HepG2 (cell line): ENCODE results near the gene NEU4. TPM values are rescaled to one million over a fixed set of nuclear protein-coding genes. Genes with fewer than 3 reads are reported as not detected.

Experiments used
- ATF1 ChIP-seq: IDR thresholded peaks from 2 replicates; pipeline ENCODE4 v1.6.1; 2016; ENCODE audit warnings: mild to moderate bottlenecking, control low read depth
- CEBPZ ChIP-seq: IDR thresholded peaks from 2 replicates; pipeline ENCODE4 v1.6.1; 2012; ENCODE audit warnings: low read length, improper control_type of control experiment
- GLMP ChIP-seq: sonication (generic); formaldehyde crosslinking; IDR thresholded peaks from 2 replicates; pipeline ENCODE4 v1.9.0; 2021; ENCODE audit warnings: missing genetic modification reagents, mild to moderate bottlenecking, borderline replicate concordance
- HNRNPUL1 ChIP-seq: fragments of 200-400 bp; formaldehyde crosslinking; IDR thresholded peaks from 2 replicates; pipeline ENCODE4 v1.6.1; 2017; ENCODE audit warnings: low read depth, mild to moderate bottlenecking, low read length, moderate library complexity
- HOXA9 ChIP-seq: sonication (generic); formaldehyde crosslinking; IDR thresholded peaks from 2 replicates; pipeline ENCODE4 v1.8.1; 2022; ENCODE audit warnings: missing genetic modification reagents, mild to moderate bottlenecking, moderate library complexity, borderline replicate concordance
- IKZF1 ChIP-seq: fragments of 450-650 bp; IDR thresholded peaks from 2 replicates; pipeline ENCODE4 v1.7.1; 2016
- MAFF ChIP-seq: IDR thresholded peaks from 2 replicates; pipeline ENCODE4 v1.6.1; 2011; ENCODE audit warnings: low read depth, low read length, improper control_type of control experiment
- MAZ ChIP-seq, 2 experiments: sonication (generic) in 1 of 2; formaldehyde crosslinking in 1 of 2; IDR thresholded peaks; 2 replicates each; pipeline versions ENCODE4 v1.5.0 to v1.6.1; 2012 to 2020; ENCODE audit warnings: low read depth in 2 of 2, mild to moderate bottlenecking in 2 of 2, borderline replicate concordance in 1 of 2, improper control_type of control experiment in 1 of 2, low read length in 1 of 2, missing genetic modification reagents in 1 of 2, moderate library complexity in 1 of 2
- MTA1 ChIP-seq: sonication (generic); formaldehyde crosslinking; IDR thresholded peaks from 2 replicates; pipeline ENCODE4 v1.4.0; 2020; ENCODE audit warnings: missing genetic modification reagents, mild to moderate bottlenecking, borderline replicate concordance
- PAX8 ChIP-seq: sonication (generic); formaldehyde crosslinking; IDR thresholded peaks from 2 replicates; pipeline ENCODE4 v1.8.0; 2022; ENCODE audit warnings: mild to moderate bottlenecking, missing genetic modification reagents, borderline replicate concordance
- PITX1 ChIP-seq: sonication (generic); formaldehyde crosslinking; IDR thresholded peaks from 2 replicates; pipeline ENCODE4 v1.5.1; 2020; ENCODE audit warnings: mild to moderate bottlenecking, missing genetic modification reagents
- SMARCE1 ChIP-seq: fragments of 450-650 bp; IDR thresholded peaks from 2 replicates; pipeline ENCODE4 v1.6.1; 2017; ENCODE audit warnings: borderline replicate concordance
- U2AF2 ChIP-seq: fragments of 200-400 bp; formaldehyde crosslinking; IDR thresholded peaks from 2 replicates; pipeline ENCODE4 v1.6.1; 2017; ENCODE audit warnings: low read depth, mild to moderate bottlenecking, low read length
- ZBTB42 ChIP-seq: sonication (generic); formaldehyde crosslinking; IDR thresholded peaks from 2 replicates; pipeline ENCODE4 v1.5.0; 2020; ENCODE audit warnings: mild to moderate bottlenecking, missing genetic modification reagents
- ZBTB7A ChIP-seq: sonication (generic); formaldehyde crosslinking; IDR thresholded peaks from 2 replicates; pipeline ENCODE4 v1.8.0; 2022; ENCODE audit warnings: mild to moderate bottlenecking, missing genetic modification reagents
- ZBTB7B ChIP-seq: sonication (generic); formaldehyde crosslinking; IDR thresholded peaks from 2 replicates; pipeline ENCODE4 v1.4.0; 2020; ENCODE audit warnings: missing genetic modification reagents
- ZKSCAN1 ChIP-seq: fragments of 150-350 bp; IDR thresholded peaks from 2 replicates; pipeline ENCODE4 v1.6.1; 2014; ENCODE audit warnings: low read length
- ZMAT3 ChIP-seq: sonication (generic); formaldehyde crosslinking; conservative IDR thresholded peaks from 2 replicates; pipeline ENCODE4 v1.7.0; 2021; ENCODE audit warnings: missing genetic modification reagents
- ZNF225 ChIP-seq: sonication (generic); formaldehyde crosslinking; IDR thresholded peaks from 2 replicates; pipeline ENCODE4 v1.4.0; 2020; ENCODE audit warnings: mild to moderate bottlenecking, missing genetic modification reagents
- ZNF558 ChIP-seq: sonication (generic); formaldehyde crosslinking; IDR thresholded peaks from 2 replicates; pipeline ENCODE4 v1.9.0; 2022; ENCODE audit warnings: mild to moderate bottlenecking, missing genetic modification reagents, borderline replicate concordance
- ZNF580 ChIP-seq: IDR thresholded peaks from 2 replicates; pipeline ENCODE4 v1.6.1; 2016; ENCODE audit warnings: low read depth, borderline replicate concordance
- ZNF614 ChIP-seq: IDR thresholded peaks from 2 replicates; pipeline ENCODE4 v1.6.1; 2018; ENCODE audit warnings: missing biosample characterization, missing genetic modification reagents, inconsistent platforms, borderline replicate concordance
- ZSCAN5A ChIP-seq: sonication (generic); formaldehyde crosslinking; IDR thresholded peaks from 2 replicates; pipeline ENCODE4 v1.8.0; 2022; ENCODE audit warnings: mild to moderate bottlenecking, missing genetic modification reagents, borderline replicate concordance
- polyA plus RNA-seq, 8 experiments: library from polyadenylated mRNA; depleted of rRNA in 3 of 8; stranded (reverse) in 7 of 8; unstranded in 1 of 8; fragments of >200 nt; fragmentation: Illumina TruSeq in 4 of 8; extraction: Trizol in 4 of 8; gene quantifications; 2 replicates each; pipeline versions ENCODE4 v1.2.1 to v1.2.3, GENCODE V29; 2011 to 2016; ENCODE audit warnings: low read depth in 4 of 8, missing spikeins in 1 of 8, mixed read lengths in 1 of 8; ENCODE audit not compliant: insufficient read depth in 1 of 8
- total RNA-seq, 5 experiments: library from RNA; depleted of rRNA; stranded (reverse); fragments of >200 nt; fragmentation: Illumina TruSeq; extraction: Trizol; gene quantifications; 2 replicates each; pipeline ENCODE4 v1.2.3, GENCODE V29; 2016; ENCODE audit warnings: low read depth in 1 of 5

The NEU4 gene
- total and polyA plus RNA-seq, 2 of the 13 experiments (the other 11 are each of a cell fraction or from before 2014, with no cell fraction given): 53.5 to 107 TPM

GRCh38 chr2:241808721-241809382 lies at the start of gene NEU4 (continued):
- TF ChIP-seq ATF1 (CRISPR knock-in tag) (no peak), MTA1 (peak; percentile 96), PITX1 (CRISPR knock-in tag) (peak; percentile 61), ZNF614 (CRISPR knock-in tag) (peak; percentile 94; the same call in 1 of the 2 replicates), GLMP (CRISPR knock-in tag) (no peak), MAFF (no peak), ZBTB7A (CRISPR knock-in tag) (peak; percentile 67; the same call in 1 of the 2 replicates), ZSCAN5A (CRISPR knock-in tag) (peak; percentile 62; the same call in 1 of the 2 replicates), U2AF2 (no peak), SMARCE1 (no peak), ZNF558 (CRISPR knock-in tag) (peak; percentile 37; the same call in 1 of the 2 replicates), PAX8 (CRISPR knock-in tag) (0 out of 2 replicates have a peak, but pooled peaks have one; percentile 61), ZKSCAN1 (no peak), ZNF225 (CRISPR knock-in tag) (peak; percentile 79), CEBPZ (no peak), ZBTB42 (CRISPR knock-in tag) (peak; percentile 67; the same call in 1 of the 2 replicates), HNRNPUL1 (no peak), IKZF1 (no peak), ZNF580 (peak; percentile 88; the same call in 1 of the 2 replicates), ZMAT3 (CRISPR knock-in tag) (peak; percentile 97), ZBTB7B (CRISPR knock-in tag) (peak; percentile 90), MAZ (IDR thresholded peaks at IDR 0.05; ENCODE audit: borderline replicate concordance, low read depth, low read length) (no peak), MAZ (CRISPR knock-in tag; IDR thresholded peaks at IDR 0.05; ENCODE audit: low read depth) (peak; percentile 90), HOXA9 (CRISPR knock-in tag) (no peak)
